GM10266 (cell line): ENCODE data around the gene EXOC6B.

Experiments used
- DNase-seq: peaks from one replicate; pipeline ENCODE4 v3.0.0; 2012; ENCODE audit errors: extremely low spot score
- CTCF ChIP-seq: IDR thresholded peaks from 2 replicates; pipeline ENCODE4 v1.5.1; 2012; ENCODE audit warnings: mild to moderate bottlenecking, low read depth; ENCODE audit not compliant: control insufficient read depth, insufficient read depth; ENCODE audit errors: missing control alignments

Gene EXOC6B

GRCh38 chr2:72214429-72215143, 611.2 kb downstream of the EXOC6B start:
- DNase-seq = no peak

GRCh38 chr2:72212486-72212855, 613.4 kb downstream of the EXOC6B start:
- no peak for TF ChIP-seq CTCF
- no peak for DNase-seq

More at GRCh38 chr2:72214429-72215143, 611.2 kb downstream of the EXOC6B start:
- no peak for TF ChIP-seq CTCF

- DNase-seq = no peak
- TF ChIP-seq CTCF = no peak
Measured at GRCh38 chr2:72211777-72212485, 613.9 kb downstream of the EXOC6B start.

- no peak for TF ChIP-seq CTCF
Measured at GRCh38 chr2:72211350-72211749, 614.5 kb downstream of the EXOC6B start.

GRCh38 chr2:72210470-72210869, 615.4 kb downstream of the EXOC6B start:
- TF ChIP-seq CTCF = no peak
- DNase-seq = no peak

More at GRCh38 chr2:72211350-72211749, 614.5 kb downstream of the EXOC6B start:
- no peak for DNase-seq

GRCh38 chr2:72208225-72208624, 617.6 kb downstream of the EXOC6B start:
- DNase-seq = no peak
- no peak for TF ChIP-seq CTCF

- TF ChIP-seq CTCF = no peak
- no peak for DNase-seq
Measured at GRCh38 chr2:72207334-72207733, 618.5 kb downstream of the EXOC6B start.
